SK-N-SH treated with all-trans-retinoic acid at 6 μM for 48 hours (cell line): ENCODE results near the gene CCDC57.

Source experiments
- ATAC-seq: fragments of 200-7000 bp; cut with Tn5 transposase; 3 replicates; pipeline ENCODE4 v1.9.1; 2020; ENCODE audit warnings: mild to moderate bottlenecking, moderate library complexity
- ARNTL ChIP-seq: fragments of 450-650 bp; formaldehyde crosslinking; IDR thresholded peaks from 2 replicates; pipeline ENCODE4 v1.5.0; 2020; ENCODE audit warnings: low read depth, mild to moderate bottlenecking, moderate library complexity, borderline replicate concordance
- BACH2 ChIP-seq: fragments of 250-450 bp; sonication (Bioruptor Pico); IDR thresholded peaks from 2 replicates; pipeline ENCODE4 v1.9.0; 2021; ENCODE audit warnings: mild to moderate bottlenecking, borderline replicate concordance
- CREB5 ChIP-seq: fragments of 250-450 bp; sonication (Bioruptor Pico); IDR thresholded peaks from 2 replicates; pipeline ENCODE4 v1.5.1; 2020; ENCODE audit warnings: low read depth, mild to moderate bottlenecking, moderate library complexity
- CSDC2 ChIP-seq: fragments of 250-450 bp; sonication (Bioruptor Pico); IDR thresholded peaks from 2 replicates; pipeline ENCODE4 v1.5.0; 2020; ENCODE audit warnings: mild to moderate bottlenecking, moderate library complexity
- CSRNP3 ChIP-seq: fragments of 250-450 bp; sonication (Bioruptor Pico); IDR thresholded peaks from 2 replicates; pipeline ENCODE4 v1.5.1; 2021; ENCODE audit warnings: mild to moderate bottlenecking, moderate library complexity
- ESRRG ChIP-seq: fragments of 250-450 bp; sonication (Bioruptor Pico); IDR thresholded peaks from 2 replicates; pipeline ENCODE4 v1.6.1; 2021; ENCODE audit warnings: mild to moderate bottlenecking
- GLIS3 ChIP-seq: fragments of 250-450 bp; sonication (Bioruptor Pico); IDR thresholded peaks from 2 replicates; pipeline ENCODE4 v1.5.0; 2020; ENCODE audit warnings: mild to moderate bottlenecking, moderate library complexity
- ISL1 ChIP-seq: fragments of 250-450 bp; sonication (Bioruptor Pico); IDR thresholded peaks from 2 replicates; pipeline ENCODE4 v2.1.2; 2022; ENCODE audit warnings: mild to moderate bottlenecking, moderate library complexity
- OSR1 ChIP-seq: fragments of 250-450 bp; sonication (Bioruptor Pico); IDR thresholded peaks from 2 replicates; pipeline ENCODE4 v1.8.0; 2022; ENCODE audit warnings: moderate library complexity, mild to moderate bottlenecking, inconsistent platforms
- PPARA ChIP-seq: fragments of 250-450 bp; sonication (Bioruptor Pico); IDR thresholded peaks from 2 replicates; pipeline ENCODE4 v1.5.0; 2020; ENCODE audit warnings: mild to moderate bottlenecking, borderline replicate concordance
- SNAI2 ChIP-seq: fragments of 250-450 bp; sonication (Bioruptor Pico); IDR thresholded peaks from 2 replicates; pipeline ENCODE4 v1.5.0; 2020; ENCODE audit warnings: mild to moderate bottlenecking, moderate library complexity
- TCF4 ChIP-seq: fragments of 250-450 bp; sonication (Bioruptor Pico); IDR thresholded peaks from 2 replicates; pipeline ENCODE4 v1.8.0; 2021; ENCODE audit warnings: mild to moderate bottlenecking, moderate library complexity, borderline replicate concordance
- TOX ChIP-seq: fragments of 250-450 bp; sonication (Bioruptor Pico); IDR thresholded peaks from 2 replicates; pipeline ENCODE4 v1.8.0; 2021; ENCODE audit warnings: mild to moderate bottlenecking, moderate library complexity, borderline replicate concordance
- TSHZ2 ChIP-seq: fragments of 250-450 bp; sonication (Bioruptor Pico); IDR thresholded peaks from 2 replicates; pipeline ENCODE4 v1.5.0; 2020; ENCODE audit warnings: mild to moderate bottlenecking, moderate library complexity
- ZFP3 ChIP-seq: fragments of 250-450 bp; sonication (Bioruptor Pico); IDR thresholded peaks from 2 replicates; pipeline ENCODE4 v1.5.0; 2020; ENCODE audit warnings: mild to moderate bottlenecking, moderate library complexity
- ZFP30 ChIP-seq: fragments of 450-650 bp; formaldehyde crosslinking; IDR thresholded peaks from 2 replicates; pipeline ENCODE4 v1.5.0; 2022; ENCODE audit warnings: mild to moderate bottlenecking, moderate library complexity
- ZNF70 ChIP-seq: fragments of 450-650 bp; formaldehyde crosslinking; IDR thresholded peaks from 2 replicates; pipeline ENCODE4 v1.5.0; 2020; ENCODE audit warnings: mild to moderate bottlenecking, moderate library complexity

Gene CCDC57

GRCh38 chr17:82249896-82250581 lies 37.4 kb upstream of the CCDC57 start:
- ATAC-seq, result no peak
- TF ChIP-seq TCF4 (no peak), CSRNP3 (CRISPR knock-in tag) (no peak), ZFP3 (CRISPR knock-in tag) (no peak), CSDC2 (CRISPR knock-in tag) (no peak)
- TF ChIP-seq, all 23 proteins: peak for 0

GRCh38 chr17:82248815-82249674 lies 36.4 kb upstream of the CCDC57 start:
- no peak for ATAC-seq
- TF ChIP-seq ZFP30 (CRISPR knock-in tag) (no peak), SNAI2 (CRISPR knock-in tag) (no peak), ISL1 (CRISPR knock-in tag) (no peak), ZFP3 (CRISPR knock-in tag) (no peak), PPARA (CRISPR knock-in tag) (no peak), OSR1 (CRISPR knock-in tag) (no peak), TOX (no peak), ESRRG (CRISPR knock-in tag) (no peak), GLIS3 (no peak), CREB5 (CRISPR knock-in tag) (no peak), ARNTL (CRISPR knock-in tag) (no peak), ZNF70 (CRISPR knock-in tag) (no peak), TCF4 (no peak), CSDC2 (CRISPR knock-in tag) (no peak)

- ATAC-seq, result no peak
Measured at GRCh38 chr17:82247856-82248671, 35.4 kb upstream of the CCDC57 start.

More at GRCh38 chr17:82247856-82248671, 35.4 kb upstream of the CCDC57 start:
- TF ChIP-seq ZFP3 (CRISPR knock-in tag) (no peak), PPARA (CRISPR knock-in tag) (no peak), ISL1 (CRISPR knock-in tag) (no peak), OSR1 (CRISPR knock-in tag) (no peak), TSHZ2 (no peak), CREB5 (CRISPR knock-in tag) (no peak), BACH2 (no peak), ESRRG (CRISPR knock-in tag) (no peak)
